ENCODE results near the gene VIPR2. TPM values are rescaled to one million over a fixed set of nuclear protein-coding genes. Genes with fewer than 3 reads are reported as not detected.

Gene VIPR2
- polyA plus RNA-seq, 3 donors = not detected

- no peaks in the 10 kb centered on the region for H3K4me1 Mint-ChIP-seq
- no peaks in the 10 kb centered on the region for H3K36me3 Mint-ChIP-seq
- H3K27ac Mint-ChIP-seq = no peak overlapping the region
- H4K20me1 ChIP-seq (ENCODE audit: insufficient read depth, low read length) = no peaks in the 10 kb centered on the region
- H3K27me3 ChIP-seq (ENCODE audit: control insufficient read depth in 2 of 2, insufficient read depth in 2 of 2, low read length in 2 of 2) = no peaks in the 10 kb centered on the region
- no peaks in the 10 kb centered on the region for H3K79me2 ChIP-seq (ENCODE audit: insufficient read depth, low read length)
- no peaks in the 10 kb centered on the region for H3K9me3 ChIP-seq (replicated peaks in 1 of 2; ENCODE audit: control insufficient read depth in 1 of 2, insufficient read depth in 1 of 2, low read length in 2 of 2)
- no peak for TF ChIP-seq CTCF (IDR thresholded peaks at IDR 0.05)
- no peak overlapping the region for H3K4me3 Mint-ChIP-seq
- peaks cover 0 to 4% (median 0%) of the 10 kb centered on the region in 3 donors for H3K27me3 Mint-ChIP-seq (ENCODE audit: low read depth in 3 of 3)
- no peak overlapping the region for H2AFZ ChIP-seq (ENCODE audit: insufficient read depth, low read depth, low read length, poor library complexity, severe bottlenecking)
- H3K4me3 ChIP-seq (replicated peaks in 1 of 3; ENCODE audit: low read depth in 2 of 3, low read length in 3 of 3) = no peak overlapping the region
- H3K4me1 ChIP-seq (ENCODE audit: control insufficient read depth in 1 of 2, insufficient read depth in 2 of 2, low read length in 2 of 2) = no peaks in the 10 kb centered on the region
- WGBS (ENCODE audit: insufficient coverage) = 95% methylated on average over 11 of the region's 12 CpGs
- H3K9ac ChIP-seq (ENCODE audit: insufficient read depth, low read length, poor library complexity, severe bottlenecking) = no peak overlapping the region
- DNase-seq = no peak
- intact Hi-C loops (cut with micrococcal nuclease) = no loop called here
- no peak overlapping the region for H3K27ac ChIP-seq (ENCODE audit: low read depth in 1 of 2, low read length in 2 of 2)
- H3K36me3 ChIP-seq (replicated peaks in 1 of 2; ENCODE audit: control insufficient read depth in 1 of 2, insufficient read depth in 2 of 2, low read length in 2 of 2) = no peaks in the 10 kb centered on the region
- no peaks in the 10 kb centered on the region for H3K9me3 Mint-ChIP-seq
- H3K4me2 ChIP-seq (replicated peaks; ENCODE audit: extremely low read depth, low read length, poor library complexity, severe bottlenecking) = no peak overlapping the region
Observed at GRCh38 chr7:159157714-159158113, 13.0 kb upstream of the VIPR2 start.

- H3K9ac ChIP-seq (ENCODE audit: insufficient read depth, low read length, poor library complexity, severe bottlenecking) = no peak overlapping the region
- no peak overlapping the region for H3K4me2 ChIP-seq (replicated peaks; ENCODE audit: extremely low read depth, low read length, poor library complexity, severe bottlenecking)
- Mint-ChIP-seq H3K27me3 (ENCODE audit: low read depth in 3 of 3) (peaks cover 0 to 4% (median 0%) of the 10 kb centered on the region in 3 donors), H3K36me3 (no peaks in the 10 kb centered on the region), H3K4me1 (no peaks in the 10 kb centered on the region), H3K27ac (no peak overlapping the region), H3K4me3 (no peak overlapping the region), H3K9me3 (no peaks in the 10 kb centered on the region)
- H3K9me3 ChIP-seq (replicated peaks in 1 of 2; ENCODE audit: control insufficient read depth in 1 of 2, insufficient read depth in 1 of 2, low read length in 2 of 2) = no peaks in the 10 kb centered on the region
- no peaks in the 10 kb centered on the region for H4K20me1 ChIP-seq (ENCODE audit: insufficient read depth, low read length)
- H3K27ac ChIP-seq (ENCODE audit: low read depth in 1 of 2, low read length in 2 of 2) = no peak overlapping the region
- H3K27me3 ChIP-seq (ENCODE audit: control insufficient read depth in 2 of 2, insufficient read depth in 2 of 2, low read length in 2 of 2) = no peaks in the 10 kb centered on the region
- no peak for TF ChIP-seq CTCF (IDR thresholded peaks at IDR 0.05)
- intact Hi-C loops (cut with micrococcal nuclease) = no loop called here
- H3K4me3 ChIP-seq (replicated peaks in 1 of 3; ENCODE audit: low read depth in 2 of 3, low read length in 3 of 3) = no peak overlapping the region
- no peaks in the 10 kb centered on the region for H3K79me2 ChIP-seq (ENCODE audit: insufficient read depth, low read length)
- WGBS (ENCODE audit: insufficient coverage) = 97% methylated on average over 15 of the region's 23 CpGs
- no peak overlapping the region for H2AFZ ChIP-seq (ENCODE audit: insufficient read depth, low read depth, low read length, poor library complexity, severe bottlenecking)
- DNase-seq = no peak
- no peaks in the 10 kb centered on the region for H3K36me3 ChIP-seq (replicated peaks in 1 of 2; ENCODE audit: control insufficient read depth in 1 of 2, insufficient read depth in 2 of 2, low read length in 2 of 2)
- H3K4me1 ChIP-seq (ENCODE audit: control insufficient read depth in 1 of 2, insufficient read depth in 2 of 2, low read length in 2 of 2) = no peaks in the 10 kb centered on the region
Observed at GRCh38 chr7:159156436-159157245, 12.0 kb upstream of the VIPR2 start.

Measured in CD14-positive monocyte (primary cell).